ENCODE data around the gene OBP2A.
"Not testable (repeated sequence)": the region's sequence is repeated elsewhere in the genome, so short reads cannot be mapped to it uniquely, and the experiment has no call there.

The OBP2A gene

DNA sequence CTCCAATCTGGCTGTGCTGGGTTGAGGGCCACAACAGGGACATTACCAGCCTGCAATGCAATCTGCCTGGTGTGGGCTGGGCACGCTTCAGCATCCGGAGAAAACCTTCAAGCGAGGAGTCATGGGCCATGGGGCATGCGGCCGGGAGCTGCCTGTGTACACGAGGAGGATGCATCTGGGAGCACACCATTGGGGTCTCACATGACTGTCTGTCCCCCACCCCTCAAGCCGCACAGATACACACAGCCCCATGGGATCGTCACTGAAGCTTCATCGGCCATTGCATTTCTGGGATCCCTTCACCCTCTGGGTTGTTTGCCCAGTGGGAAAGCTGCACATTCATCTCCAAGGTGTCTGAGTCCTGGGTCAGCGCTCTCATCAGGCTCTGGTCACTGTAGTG, 14.8 kb upstream of the OBP2A start:
- FAIRE-seq (no peak), DNase-seq (ENCODE audit: insufficient read length, low spot score) (no peak)
- TF ChIP-seq, protein P1, sequence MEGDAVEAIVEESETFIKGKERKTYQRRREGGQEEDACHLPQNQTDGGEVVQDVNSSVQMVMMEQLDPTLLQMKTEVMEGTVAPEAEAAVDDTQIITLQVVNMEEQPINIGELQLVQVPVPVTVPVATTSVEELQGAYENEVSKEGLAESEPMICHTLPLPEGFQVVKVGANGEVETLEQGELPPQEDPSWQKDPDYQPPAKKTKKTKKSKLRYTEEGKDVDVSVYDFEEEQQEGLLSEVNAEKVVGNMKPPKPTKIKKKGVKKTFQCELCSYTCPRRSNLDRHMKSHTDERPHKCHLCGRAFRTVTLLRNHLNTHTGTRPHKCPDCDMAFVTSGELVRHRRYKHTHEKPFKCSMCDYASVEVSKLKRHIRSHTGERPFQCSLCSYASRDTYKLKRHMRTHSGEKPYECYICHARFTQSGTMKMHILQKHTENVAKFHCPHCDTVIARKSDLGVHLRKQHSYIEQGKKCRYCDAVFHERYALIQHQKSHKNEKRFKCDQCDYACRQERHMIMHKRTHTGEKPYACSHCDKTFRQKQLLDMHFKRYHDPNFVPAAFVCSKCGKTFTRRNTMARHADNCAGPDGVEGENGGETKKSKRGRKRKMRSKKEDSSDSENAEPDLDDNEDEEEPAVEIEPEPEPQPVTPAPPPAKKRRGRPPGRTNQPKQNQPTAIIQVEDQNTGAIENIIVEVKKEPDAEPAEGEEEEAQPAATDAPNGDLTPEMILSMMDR (IDR thresholded peaks at IDR 0.05; ENCODE audit: insufficient read depth, missing control alignments) = no peak

DNA sequence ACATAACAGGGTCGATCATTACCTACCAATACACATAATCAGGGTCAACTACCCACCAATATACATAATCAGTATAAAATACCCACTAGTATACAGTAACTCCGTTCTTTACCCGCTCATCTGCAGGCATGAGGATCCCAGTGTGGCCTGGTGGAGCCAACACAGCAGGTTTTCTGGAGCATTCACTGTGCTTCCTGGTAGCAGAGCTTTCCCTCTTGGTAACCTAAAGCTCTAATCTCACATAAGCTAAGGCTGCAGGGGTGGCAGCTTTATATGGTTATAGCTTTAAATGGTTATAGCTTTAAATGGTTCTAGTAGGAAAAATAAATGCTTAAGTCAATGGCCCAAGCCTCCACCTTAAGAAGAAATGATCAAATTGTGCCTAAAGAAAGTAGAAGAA, 12.8 kb upstream of the OBP2A start:
- DNase-seq (ENCODE audit: insufficient read length, low spot score) = no peak
- TF ChIP-seq, protein P1 (IDR thresholded peaks at IDR 0.05; ENCODE audit: insufficient read depth, missing control alignments) = no peak
- no peak for FAIRE-seq

DNA sequence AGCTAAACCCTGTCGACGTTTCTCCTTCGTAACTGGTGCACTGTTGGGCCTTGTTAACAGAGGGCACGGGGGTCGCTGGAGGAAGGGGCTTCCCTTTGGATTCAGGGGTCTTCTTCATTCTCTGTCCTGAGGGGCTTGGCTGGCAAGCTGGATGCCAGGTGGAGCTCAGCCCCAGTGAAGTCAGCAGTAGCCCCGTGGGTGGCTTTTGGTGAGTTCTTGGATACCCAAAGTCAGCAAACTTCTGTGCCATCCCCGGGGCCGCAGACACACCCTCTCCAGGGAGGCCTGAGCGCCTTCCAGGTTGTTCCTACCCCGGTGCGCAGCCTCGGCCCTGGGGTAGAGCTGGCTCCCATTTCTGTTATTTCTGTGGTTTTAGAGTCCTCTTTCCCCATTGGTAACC, 12.3 kb upstream of the OBP2A start:
- TF ChIP-seq, protein P1 (IDR thresholded peaks at IDR 0.05; ENCODE audit: insufficient read depth, missing control alignments) = no peak
- no peak for DNase-seq (ENCODE audit: insufficient read length, low spot score)
- FAIRE-seq = no peak

DNA sequence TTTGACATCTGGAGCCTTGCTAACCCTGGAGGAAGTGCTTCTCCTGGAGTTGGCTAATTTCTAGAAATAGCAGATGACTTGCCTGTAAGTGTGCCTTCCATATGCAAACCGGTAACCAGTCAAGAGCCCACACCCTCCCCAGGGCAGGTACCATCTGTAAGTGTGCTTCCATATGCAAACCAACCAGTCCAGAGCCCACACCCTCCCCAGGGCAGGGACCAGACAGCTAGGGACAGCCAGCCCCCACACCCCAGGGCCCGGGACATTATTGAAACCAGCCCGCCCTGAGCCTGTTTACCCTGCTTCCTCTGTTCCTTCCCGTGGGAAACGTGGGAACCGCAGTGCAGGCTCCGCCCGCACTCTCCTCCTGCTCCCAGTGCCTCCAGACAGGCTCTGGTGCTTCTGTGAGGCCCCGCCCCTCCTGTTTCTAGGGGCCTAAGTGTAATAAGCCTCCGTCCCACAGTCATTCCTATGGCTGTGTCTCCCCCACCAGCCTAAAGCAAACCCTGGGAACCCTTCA, 11.7 kb upstream of the OBP2A start:
- not testable (repeated sequence) for DNase-seq (ENCODE audit: insufficient read length, low spot score); FAIRE-seq

DNA sequence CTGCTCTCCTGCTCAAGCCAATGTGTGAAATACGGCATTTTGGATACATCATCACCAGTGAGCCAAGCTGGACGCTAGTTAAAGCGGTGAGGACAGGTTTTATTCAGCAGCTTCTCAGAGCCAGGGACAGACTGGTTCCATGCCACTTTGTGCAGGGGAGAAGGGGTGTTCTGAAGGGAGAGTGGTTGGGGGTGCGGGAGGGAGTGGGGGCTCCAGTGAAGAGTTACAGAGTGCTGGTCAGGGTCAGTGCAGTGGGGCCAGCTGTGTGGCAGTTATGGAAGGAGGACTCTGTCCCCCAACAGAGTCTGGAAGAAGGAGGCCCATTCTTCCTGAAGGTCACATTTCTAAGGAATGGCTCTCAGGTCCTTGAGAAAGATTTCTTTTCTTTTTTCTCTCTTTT, 11.1 kb upstream of the OBP2A start:
- not testable (repeated sequence) for DNase-seq (ENCODE audit: insufficient read length, low spot score); FAIRE-seq

DNA sequence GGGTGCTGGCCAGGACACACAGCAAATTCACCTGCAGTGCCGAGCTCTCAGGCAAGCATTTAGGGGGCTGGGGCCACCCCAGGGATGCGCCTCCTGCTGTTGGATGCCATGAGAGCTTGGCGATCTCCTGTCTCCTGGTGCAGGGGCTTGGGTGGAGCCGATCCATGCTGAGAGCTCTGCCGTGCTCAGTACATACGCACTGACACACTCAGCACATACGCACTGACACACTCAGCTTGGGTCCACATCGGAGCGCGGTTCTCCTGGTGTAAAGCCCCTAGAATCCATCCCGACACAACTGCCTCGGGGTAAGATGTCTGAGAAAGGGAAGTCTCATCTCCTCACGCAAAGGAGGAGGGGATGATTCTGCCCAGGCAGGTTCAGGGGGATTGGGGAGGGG, 10.3 kb upstream of the OBP2A start:
- FAIRE-seq; DNase-seq (ENCODE audit: insufficient read length, low spot score): not testable (repeated sequence)

DNA sequence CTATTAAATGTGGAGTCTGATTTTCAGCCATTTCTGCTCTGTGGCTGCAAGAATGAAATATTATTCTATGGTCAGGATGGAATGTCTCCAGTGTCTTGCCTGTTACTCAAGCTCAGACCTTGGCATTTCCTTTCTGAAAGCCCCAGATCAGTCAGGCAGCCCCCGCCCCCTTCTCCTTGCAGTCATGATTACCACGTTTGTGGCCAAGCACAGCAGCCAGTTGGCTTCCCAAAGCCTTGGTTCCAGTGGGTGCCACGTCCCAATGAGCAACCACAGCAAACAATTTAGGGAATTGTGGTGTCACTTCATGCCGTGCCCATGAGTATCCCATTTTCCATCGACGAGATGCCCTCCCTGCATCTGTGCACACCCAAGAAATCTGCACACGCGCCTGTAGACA, 9.7 kb upstream of the OBP2A start:
- FAIRE-seq (no peak), DNase-seq (ENCODE audit: insufficient read length, low spot score) (no peak)
- TF ChIP-seq, protein P1 (IDR thresholded peaks at IDR 0.05; ENCODE audit: insufficient read depth, missing control alignments) = no peak

DNA sequence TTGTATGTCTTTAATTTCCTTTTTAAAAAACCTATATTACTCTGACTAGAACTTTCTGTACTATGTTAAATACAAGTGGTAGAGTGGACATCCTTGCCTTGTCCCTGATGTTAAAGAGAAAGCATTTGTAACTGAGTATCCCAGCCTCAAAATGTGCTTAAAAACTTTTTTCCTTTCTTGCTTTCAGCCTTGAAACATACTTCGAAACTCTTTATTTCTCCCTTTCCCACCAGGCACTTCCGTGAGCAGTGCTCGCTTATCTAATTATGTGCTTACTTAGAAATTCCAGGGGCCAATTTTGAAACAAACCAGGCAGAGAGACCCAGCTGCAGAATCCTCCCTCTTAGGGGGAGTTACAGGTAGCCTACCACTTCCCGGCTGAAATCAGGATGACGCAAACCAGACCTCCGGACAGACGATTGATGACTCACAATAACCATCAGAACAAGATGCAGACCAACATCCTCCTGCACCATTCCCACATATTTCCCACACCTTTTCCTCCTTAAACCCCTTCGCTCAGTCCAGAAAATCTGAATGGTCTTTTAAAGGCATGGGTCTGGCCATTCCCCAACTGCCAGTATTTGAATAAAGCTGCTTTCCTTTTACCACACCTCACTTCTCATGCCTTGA, 2.5 kb upstream of the OBP2A start:
- not testable (repeated sequence) for DNase-seq (ENCODE audit: insufficient read length, low spot score); FAIRE-seq

DNA sequence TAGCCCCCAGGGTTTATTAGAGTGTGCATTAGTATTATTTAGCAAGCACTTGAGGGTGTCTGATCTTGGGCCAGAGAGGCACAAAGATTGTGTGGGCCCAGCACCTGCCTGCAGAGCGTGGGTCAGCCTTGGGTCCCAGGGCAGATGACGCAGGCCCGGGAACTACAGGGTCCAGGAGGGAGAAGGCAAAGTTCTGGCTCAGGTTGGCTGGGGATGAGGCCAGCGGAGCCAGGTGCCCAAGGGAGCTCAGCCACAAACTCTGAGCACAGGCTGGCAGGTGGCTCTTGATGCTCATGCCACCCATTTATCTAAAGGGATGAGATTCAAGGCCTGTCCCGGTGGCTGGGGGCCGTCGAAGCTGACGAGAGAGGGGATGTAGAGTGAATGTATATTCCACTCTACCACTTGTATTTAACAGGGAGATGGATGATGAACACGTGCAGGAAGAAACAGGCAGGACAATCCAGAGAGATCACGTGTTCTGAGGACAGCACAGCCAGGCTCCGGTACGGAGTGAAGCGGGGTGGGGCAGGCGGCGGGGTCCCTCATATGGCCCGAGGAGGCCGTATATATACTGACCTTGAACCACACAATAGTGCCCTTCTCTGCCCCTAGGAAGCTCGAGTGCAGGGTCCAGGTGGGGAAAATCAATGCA, 818 bp upstream of the OBP2A start:
- no peak for DNase-seq (ENCODE audit: insufficient read length, low spot score)
- FAIRE-seq = no peak
- TF ChIP-seq, protein P1 (IDR thresholded peaks at IDR 0.05; ENCODE audit: insufficient read depth, missing control alignments) = no peak

DNA sequence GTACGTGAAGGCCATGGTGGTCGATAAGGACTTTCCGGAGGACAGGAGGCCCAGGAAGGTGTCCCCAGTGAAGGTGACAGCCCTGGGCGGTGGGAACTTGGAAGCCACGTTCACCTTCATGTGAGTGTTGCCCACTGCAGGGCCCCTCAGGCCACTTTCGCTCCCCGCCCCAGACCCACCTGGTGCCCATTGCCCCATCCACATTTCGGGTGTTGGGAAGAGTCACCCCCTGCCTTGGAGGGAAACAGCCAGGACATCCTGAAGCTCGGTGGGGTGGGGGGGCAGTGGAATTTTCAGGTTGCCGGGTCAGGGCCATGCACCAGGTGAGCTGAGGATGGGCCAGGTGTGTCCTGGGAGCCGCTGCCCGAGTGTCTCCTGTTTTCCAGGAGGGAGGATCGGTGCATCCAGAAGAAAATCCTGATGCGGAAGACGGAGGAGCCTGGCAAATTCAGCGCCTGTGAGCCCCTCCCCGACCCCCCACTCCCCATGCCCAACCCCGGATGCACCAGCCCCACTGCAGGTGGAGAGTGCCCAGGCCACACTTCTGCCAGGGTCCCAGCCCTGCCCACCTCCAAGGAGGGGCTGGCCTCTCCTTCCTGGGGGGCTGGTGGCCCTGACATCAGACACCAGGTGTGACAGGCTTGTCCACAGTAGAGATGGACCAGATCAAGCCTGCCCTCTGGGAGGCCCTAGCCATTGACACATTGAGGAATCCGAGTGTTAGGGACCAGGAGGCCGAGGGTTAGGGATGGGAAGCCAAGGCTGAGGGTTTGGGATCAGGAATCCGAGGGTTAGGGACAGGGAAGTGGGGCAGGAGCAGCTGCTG, 1.1 kb downstream of the OBP2A start:
- not testable (repeated sequence) for DNase-seq (ENCODE audit: insufficient read length, low spot score); FAIRE-seq
